Naive thymus-derived CD4-positive, alpha-beta T cell (primary cell): ENCODE measurements around the gene FBL. TPM values are rescaled to one million over a fixed set of nuclear protein-coding genes. Genes with fewer than 3 reads are reported as not detected.

Experiments used
- ATAC-seq: fragments of 150-1000 bp; cut with Tn5 transposase; 2 replicates; pipeline ENCODE4 v1.10.0; 2021; ENCODE audit warnings: mild to moderate bottlenecking, moderate library complexity
- CTCF ChIA-PET: fragments of 350-600 bp; sonication (Branson Sonifier 250); formaldehyde crosslinking; loops from one replicate; lab custom pipeline; 2021; ENCODE audit warnings: antibody characterized with exemption; lab: Charles Lee
- POLR2A ChIA-PET: fragments of 350-600 bp; sonication (Branson Sonifier 250); formaldehyde crosslinking; loops from one replicate; lab custom pipeline; 2021; ENCODE audit warnings: antibody characterized with exemption, inconsistent platforms; lab: Charles Lee
- DNase-seq, 9 donors: peaks; one replicate each; pipeline versions ENCODE4 v3.0.0 to v3.0.0-alpha.2; 2020 to 2022; ENCODE audit warnings: mixed read lengths in 1 of 9
- H3K27ac ChIP-seq: one replicate; pipeline ENCODE4 v1.7.0; 2013; ENCODE audit warnings: mild to moderate bottlenecking, low read depth, low read length, moderate library complexity
- H3K27me3 ChIP-seq, 2 donors: one replicate each; pipeline ENCODE4 v1.7.0; 2013; ENCODE audit warnings: low read length in 2 of 2, mild to moderate bottlenecking in 2 of 2, moderate library complexity in 2 of 2; ENCODE audit not compliant: control insufficient read depth in 2 of 2, insufficient read depth in 2 of 2
- H3K36me3 ChIP-seq, 3 experiments: 1 replicate in 2 of 3; 2 replicates in 1 of 3; pipeline ENCODE4 v1.7.0; 2013; ENCODE audit warnings: low read length in 3 of 3, mild to moderate bottlenecking in 3 of 3, moderate library complexity in 1 of 3; ENCODE audit not compliant: insufficient read depth in 3 of 3, control insufficient read depth in 2 of 3
- H3K4me1 ChIP-seq, 2 donors: one replicate each; pipeline ENCODE4 v1.7.0; 2013; ENCODE audit warnings: low read length in 2 of 2, mild to moderate bottlenecking in 2 of 2, moderate library complexity in 1 of 2; ENCODE audit not compliant: control insufficient read depth in 2 of 2, insufficient read depth in 2 of 2
- H3K4me3 ChIP-seq: 2 replicates; pipeline ENCODE4 v1.7.0; 2013; ENCODE audit warnings: mild to moderate bottlenecking, low read length
- H3K9me3 ChIP-seq, 3 experiments: 1 replicate in 2 of 3; 2 replicates in 1 of 3; pipeline ENCODE4 v1.7.0; 2013; ENCODE audit warnings: low read length in 3 of 3; ENCODE audit not compliant: control insufficient read depth in 2 of 3
- H3K27ac Mint-ChIP-seq, 9 donors: one replicate each; pipeline ENCODE4 v1.8.0; 2020 to 2022; ENCODE audit warnings: mixed read lengths in 9 of 9, mild to moderate bottlenecking in 8 of 9, moderate library complexity in 5 of 9, inconsistent platforms in 2 of 9
- H3K27me3 Mint-ChIP-seq, 5 donors: one replicate each; pipeline ENCODE4 v1.8.0; 2021 to 2022; ENCODE audit warnings: mixed read lengths in 5 of 5, mild to moderate bottlenecking in 1 of 5
- H3K36me3 Mint-ChIP-seq, 5 donors: one replicate each; pipeline ENCODE4 v1.8.0; 2020 to 2022; ENCODE audit warnings: mixed read lengths in 5 of 5, mild to moderate bottlenecking in 3 of 5, inconsistent platforms in 1 of 5
- H3K4me1 Mint-ChIP-seq, 7 donors: one replicate each; pipeline ENCODE4 v1.8.0; 2020 to 2022; ENCODE audit warnings: mixed read lengths in 7 of 7, mild to moderate bottlenecking in 3 of 7, inconsistent platforms in 1 of 7
- H3K4me3 Mint-ChIP-seq, 10 donors: one replicate each; pipeline ENCODE4 v1.8.0; 2020 to 2022; ENCODE audit warnings: mild to moderate bottlenecking in 10 of 10, mixed read lengths in 10 of 10, moderate library complexity in 6 of 10, inconsistent platforms in 2 of 10
- H3K9me3 Mint-ChIP-seq, 11 donors: one replicate each; pipeline ENCODE4 v1.8.0; 2020 to 2022; ENCODE audit warnings: mixed read lengths in 11 of 11, mild to moderate bottlenecking in 4 of 11, inconsistent platforms in 1 of 11, moderate library complexity in 1 of 11
- intact Hi-C, 2 donors: fragments of 100-400 bp; cut with micrococcal nuclease; formaldehyde crosslinking; loops; one replicate each; pipeline ENCODE4 v1.15.1; 2023
- polyA plus RNA-seq, 2 donors: library from polyadenylated mRNA; unstranded; fragments of 300-500 nt; fragmentation: Illumina TruSeq; gene quantifications; one replicate each; pipeline ENCODE4 v1.2.3, GENCODE V29; 2021
- total RNA-seq, 6 experiments: library from RNA in 5 of 6; stranded (reverse) in 5 of 6; gene quantifications; 1 replicate in 5 of 6; 2 replicates in 1 of 6; pipeline ENCODE4 v1.2.3 and lab custom pipeline; 2021 to 2026

The FBL gene
- total and polyA plus RNA-seq, 7 experiments from 2014 or later = 222 to 387 (median 359) TPM

- ChIA-PET CTCF (no interaction called here), POLR2A (no interaction called here)
- no peak overlapping the region for H3K4me3 ChIP-seq
- DNase-seq = no peak
- no peak overlapping the region for H3K27ac ChIP-seq
- no peaks in the 10 kb centered on the region for H3K27me3 ChIP-seq
- Mint-ChIP-seq H3K27me3 (no peaks in the 10 kb centered on the region), H3K4me1 (peaks cover 6 to 25% (median 16%) of the 10 kb centered on the region in 7 donors), H3K36me3 (peaks cover 5 to 32% (median 13%) of the 10 kb centered on the region in 5 donors), H3K27ac (no peak overlapping the region), H3K4me3 (no peak overlapping the region), H3K9me3 (peaks cover 0 to 3% (median 0%) of the 10 kb centered on the region in 11 donors)
- H3K9me3 ChIP-seq = no peaks in the 10 kb centered on the region
- ATAC-seq = no peak
- peaks cover 0 to 46% (median 8%) of the 10 kb centered on the region in 3 experiments for H3K36me3 ChIP-seq
- intact Hi-C loops = no loop called here
- H3K4me1 ChIP-seq = peaks cover 17 to 24% of the 10 kb centered on the region in 2 donors
Measured at GRCh38 chr19:39827216-39827615, 19.0 kb downstream of the FBL start.

DNA sequence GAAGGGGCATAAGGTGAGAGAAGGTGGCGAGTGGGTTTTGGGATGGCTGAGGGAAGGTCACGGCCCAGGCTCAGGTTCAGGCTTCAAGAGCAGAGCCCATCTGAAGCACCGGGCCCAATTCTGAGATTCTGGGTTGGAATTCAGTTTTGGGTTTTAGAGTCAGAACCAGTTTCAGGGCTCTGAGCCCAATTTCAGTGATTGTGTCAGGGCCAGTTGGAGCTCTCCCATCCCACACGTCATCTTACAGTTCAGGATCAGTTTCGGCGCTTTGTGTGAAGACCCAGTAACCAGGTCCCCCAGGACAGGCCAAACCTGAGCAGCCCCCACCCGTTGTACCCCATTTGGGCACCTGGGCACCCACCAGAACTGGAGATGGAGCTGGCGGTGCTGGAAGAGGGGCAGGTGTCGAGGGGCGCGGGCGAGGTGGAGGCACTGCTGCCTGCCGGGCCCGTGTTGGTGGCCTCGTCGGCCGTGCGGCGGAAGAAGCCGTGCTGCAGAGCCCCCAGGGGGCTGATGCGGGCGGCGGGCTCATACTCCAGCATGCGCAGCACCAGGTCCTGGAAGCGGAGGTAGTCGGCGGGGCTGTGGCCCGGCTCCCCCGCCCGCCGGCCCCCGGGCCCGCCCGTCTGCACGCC, 19.8 kb downstream of the FBL start:
- no peak overlapping the region for H3K4me3 ChIP-seq
- intact Hi-C loops = no loop called here
- peaks cover 14 to 22% of the 10 kb centered on the region in 2 donors for H3K4me1 ChIP-seq
- no peak overlapping the region for H3K4me3 Mint-ChIP-seq
- ATAC-seq (no peak), DNase-seq (no peak)
- ChIA-PET POLR2A (interaction anchor here (2.7 kb wide), 1 partner anchor 7 kb away, joined by 23 read pairs; the partner anchor contains the start of gene DYRK1B), CTCF (no interaction called here)
- H3K9me3 Mint-ChIP-seq = no peaks in the 10 kb centered on the region
- no peaks in the 10 kb centered on the region for H3K9me3 ChIP-seq
- H3K27me3 ChIP-seq = no peaks in the 10 kb centered on the region
- no peak overlapping the region for H3K27ac ChIP-seq
- peak overlapping the region in 1 of 9 donors; percentile 36 for H3K27ac Mint-ChIP-seq
- H3K36me3 ChIP-seq = peaks cover 0 to 44% (median 8%) of the 10 kb centered on the region in 3 experiments
- no peaks in the 10 kb centered on the region for H3K27me3 Mint-ChIP-seq
- peaks cover 5 to 32% (median 13%) of the 10 kb centered on the region in 5 donors for H3K36me3 Mint-ChIP-seq
- H3K4me1 Mint-ChIP-seq = peaks cover 0 to 18% (median 10%) of the 10 kb centered on the region in 7 donors

DNA sequence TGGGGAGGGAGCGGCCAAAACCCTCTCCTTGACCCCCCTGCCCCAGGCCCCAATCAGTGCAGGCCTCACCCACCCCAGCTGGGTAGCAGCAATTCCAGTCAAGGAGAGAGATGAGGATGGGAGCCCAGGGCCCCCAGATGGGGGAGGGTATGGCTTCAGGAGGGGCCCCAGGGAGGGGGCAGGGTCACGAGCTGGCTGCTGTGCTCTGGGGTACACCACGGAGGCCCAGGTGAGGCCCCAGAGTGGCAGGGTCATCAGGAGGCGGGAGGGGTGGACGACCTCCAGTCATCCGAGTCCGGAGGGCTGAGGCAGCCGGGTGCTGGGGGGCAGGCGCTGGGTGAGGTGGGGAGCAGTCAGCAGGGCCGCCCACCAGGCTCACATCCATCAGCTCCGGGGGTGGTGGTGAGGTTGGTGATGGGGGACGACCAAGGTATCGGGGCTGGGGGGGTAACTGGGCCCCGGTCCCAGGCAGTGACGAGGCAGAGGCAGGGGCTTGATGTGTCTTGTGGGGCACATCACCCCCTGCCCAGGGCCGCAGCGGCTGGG, 20.6 kb downstream of the FBL start:
- Histone ChIP-seq H3K27ac (no peak overlapping the region), H3K9me3 (no peaks in the 10 kb centered on the region), H3K36me3 (peaks cover 0 to 38% (median 8%) of the 10 kb centered on the region in 3 experiments), H3K27me3 (no peaks in the 10 kb centered on the region), H3K4me3 (no peak overlapping the region), H3K4me1 (peaks cover 14 to 19% of the 10 kb centered on the region in 2 donors)
- no peaks in the 10 kb centered on the region for H3K27me3 Mint-ChIP-seq
- peaks cover 0 to 27% (median 10%) of the 10 kb centered on the region in 5 donors for H3K36me3 Mint-ChIP-seq
- peaks cover 0 to 16% (median 4%) of the 10 kb centered on the region in 7 donors for H3K4me1 Mint-ChIP-seq
- ChIA-PET CTCF (interaction anchor here (1.9 kb wide), 1 partner anchor 18 kb away, joined by 11 read pairs; no protein-coding TSS in a partner anchor), POLR2A (interaction anchor here (0.6 to 2.7 kb wide), 5 partner anchors 8 to 737 kb away, joined by 3 to 23 read pairs (median 4); partner anchors contain the start of genes DYRK1B, FBL and PSMC4)
- intact Hi-C loops = loop anchor here (2.0 kb wide), 2 partner anchors 171 to 365 kb away; partner anchors contain the start of genes MAP3K10 (in 2 of the 2) and ZNF546 (in 2 of the 2)
- H3K9me3 Mint-ChIP-seq = no peaks in the 10 kb centered on the region
- no peak for DNase-seq
- no peak overlapping the region for H3K4me3 Mint-ChIP-seq
- H3K27ac Mint-ChIP-seq = no peak overlapping the region
- ATAC-seq = no peak

DNA sequence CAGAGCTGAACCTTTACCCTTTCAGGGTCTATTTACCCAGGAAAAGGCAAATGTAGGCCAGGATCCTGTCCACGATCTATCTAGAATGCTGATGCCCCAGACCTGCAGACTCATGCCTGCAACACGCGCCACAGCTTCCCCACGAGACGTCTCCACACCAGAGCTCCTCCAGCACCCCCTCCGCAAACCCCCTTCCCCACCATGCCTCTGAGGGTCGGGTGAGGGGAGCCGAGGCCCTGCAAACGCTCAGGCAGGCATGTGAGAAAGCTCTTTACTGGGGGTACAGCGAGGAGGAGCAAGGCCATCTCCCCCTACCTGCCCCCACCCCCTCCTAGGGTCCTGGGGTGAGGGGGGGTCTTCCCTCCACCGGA, 21.1 kb downstream of the FBL start:
- Mint-ChIP-seq H3K27ac (no peak overlapping the region), H3K4me3 (no peak overlapping the region), H3K27me3 (no peaks in the 10 kb centered on the region), H3K4me1 (peaks cover 0 to 16% (median 4%) of the 10 kb centered on the region in 7 donors), H3K36me3 (peaks cover 0 to 26% (median 14%) of the 10 kb centered on the region in 5 donors), H3K9me3 (no peaks in the 10 kb centered on the region)
- Histone ChIP-seq H3K27me3 (no peaks in the 10 kb centered on the region), H3K36me3 (peaks cover 0 to 33% (median 6%) of the 10 kb centered on the region in 3 experiments), H3K4me1 (peaks cover 14 to 19% of the 10 kb centered on the region in 2 donors), H3K4me3 (peak overlapping the region; percentile 85), H3K9me3 (no peaks in the 10 kb centered on the region), H3K27ac (peak overlapping the region; percentile 72)
- no peak for ATAC-seq
- intact Hi-C loops = loop anchor here (2.0 kb wide), 2 partner anchors 172 to 366 kb away; partner anchors contain the start of genes MAP3K10 (in 2 of the 2) and ZNF546 (in 2 of the 2)
- DNase-seq = no peak
- CTCF ChIA-PET = interaction anchor here (1.9 kb wide), 1 partner anchor 18 kb away, joined by 11 read pairs; no protein-coding TSS in a partner anchor
- POLR2A ChIA-PET = interaction anchor here (1.4 to 2.7 kb wide), 3 partner anchors 8 to 145 kb away, joined by 4 to 23 read pairs (median 4); partner anchors contain the start of genes DYRK1B, FBL and PSMC4

DNA sequence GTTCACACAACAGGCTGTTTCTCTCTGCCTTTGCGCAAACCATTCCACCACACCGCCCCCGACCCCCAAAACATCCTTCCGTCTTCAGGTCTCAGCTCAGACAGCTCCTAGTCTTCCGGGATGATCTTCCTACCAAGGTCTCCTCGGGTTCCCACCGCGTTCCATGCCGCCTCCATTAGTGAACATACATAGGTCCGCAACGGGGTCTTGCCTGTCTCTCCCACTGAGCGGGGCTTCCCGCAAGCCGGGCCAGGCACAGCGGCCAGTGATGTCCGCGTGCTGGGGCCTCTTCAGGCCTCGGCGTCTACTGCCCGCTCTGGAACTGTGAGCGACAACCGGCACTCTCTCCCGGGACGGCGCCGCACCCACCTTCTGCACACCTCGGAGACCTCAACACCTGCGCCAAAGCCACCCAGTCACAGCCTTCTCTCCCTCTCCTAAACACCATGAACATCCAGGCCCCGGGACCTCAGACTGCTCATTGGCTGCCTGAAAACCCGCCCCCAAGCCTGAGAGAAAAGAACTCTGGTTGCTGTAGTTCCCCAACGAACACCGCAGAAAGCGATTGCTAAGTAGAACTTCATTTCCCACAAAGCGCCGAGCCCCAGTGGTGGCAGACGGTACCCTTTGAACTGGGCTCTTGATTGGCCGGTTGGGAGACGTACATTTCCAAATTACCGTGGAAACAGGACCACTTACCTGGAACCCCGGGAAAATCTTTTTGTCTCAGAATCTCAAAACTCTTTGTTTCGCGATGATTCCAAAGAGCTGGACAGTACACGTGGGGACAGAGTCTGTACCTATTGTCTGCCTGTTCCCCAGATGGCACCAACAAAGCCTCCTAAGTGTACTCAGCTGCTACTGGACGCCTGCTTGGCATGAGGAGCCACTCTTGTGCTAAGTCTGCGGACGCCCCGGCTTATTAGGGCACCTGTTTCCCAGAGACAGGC, 21.8 kb downstream of the FBL start:
- DNase-seq (peak; percentile 55 to 92 (median 86)), ATAC-seq (peak; percentile 98)
- ChIA-PET POLR2A (interaction anchor here (1.0 to 2.7 kb wide), 4 partner anchors 9 to 146 kb away, joined by 4 to 23 read pairs (median 4); partner anchors contain the start of genes DYRK1B, FBL and PSMC4), CTCF (interaction anchor here (0.6 to 1.9 kb wide), 2 partner anchors 19 to 117 kb away, joined by 3 to 11 read pairs; no protein-coding TSS in a partner anchor)
- no peaks in the 10 kb centered on the region for H3K9me3 ChIP-seq
- Mint-ChIP-seq H3K27me3 (no peaks in the 10 kb centered on the region), H3K9me3 (no peaks in the 10 kb centered on the region), H3K27ac (no peak overlapping the region), H3K36me3 (peaks cover 0 to 20% (median 14%) of the 10 kb centered on the region in 5 donors), H3K4me1 (peaks cover 0 to 19% (median 10%) of the 10 kb centered on the region in 7 donors), H3K4me3 (no peak overlapping the region)
- peaks cover 0 to 26% (median 0%) of the 10 kb centered on the region in 3 experiments for H3K36me3 ChIP-seq
- no peaks in the 10 kb centered on the region for H3K27me3 ChIP-seq
- peak overlapping the region; percentile 85 for H3K4me3 ChIP-seq
- peaks cover 14 to 19% of the 10 kb centered on the region in 2 donors for H3K4me1 ChIP-seq
- intact Hi-C loops = loop anchor here (1.0 to 2.0 kb wide), 8 partner anchors 9 to 366 kb away; partner anchors contain the start of genes FBL (in 2 of the 2), MAP3K10 (in 2 of the 2), ZNF546 (in 2 of the 2) and DYRK1B (in 1 of the 2)
- H3K27ac ChIP-seq = peak overlapping the region; percentile 72
